H1 (cell line): ENCODE data around the gene PAWR. TPM values are rescaled to one million over a fixed set of nuclear protein-coding genes. Genes with fewer than 3 reads are reported as not detected.

Source experiments
- ASH2L ChIP-seq: fragments of 200-600, 300-600 bp; sonication (generic); IDR thresholded peaks from one replicate; pipeline ENCODE4 v1.7.1; 2017; ENCODE audit warnings: low read length
- BRCA1 ChIP-seq: IDR thresholded peaks from 2 replicates; pipeline ENCODE4 v1.6.1; 2012; ENCODE audit warnings: low read depth, low read length, improper control_type of control experiment
- CHD1 ChIP-seq: IDR thresholded peaks from 2 replicates; pipeline ENCODE4 v1.6.1; 2012; ENCODE audit warnings: low read depth, low read length, improper control_type of control experiment
- CHD2 ChIP-seq: IDR thresholded peaks from 2 replicates; pipeline ENCODE4 v1.6.1; 2012; ENCODE audit warnings: low read length, improper control_type of control experiment
- CREB1 ChIP-seq: IDR thresholded peaks from 2 replicates; pipeline ENCODE4 v1.6.1; 2012; ENCODE audit warnings: inconsistent platforms
- CTBP2 ChIP-seq: IDR thresholded peaks from 2 replicates; pipeline ENCODE4 v1.7.0; 2011; ENCODE audit warnings: borderline replicate concordance, mild to moderate bottlenecking, moderate library complexity, mixed read lengths, low read length; ENCODE audit not compliant: insufficient read depth, insufficient read length
- EGR1 ChIP-seq: IDR thresholded peaks from 2 replicates; pipeline ENCODE4 v1.6.1; 2011; ENCODE audit warnings: low read depth, low read length, borderline replicate concordance
- GABPA ChIP-seq: IDR thresholded peaks from 2 replicates; pipeline ENCODE4 v1.6.1; 2011; ENCODE audit warnings: mild to moderate bottlenecking, low read length, moderate library complexity, borderline replicate concordance; ENCODE audit not compliant: insufficient read depth
- HDAC2 ChIP-seq, 2 experiments: fragments of 300-600 bp in 1 of 2; sonication (generic) in 1 of 2; IDR thresholded peaks; 2 replicates each; pipeline ENCODE4 v1.6.1; 2011 to 2012; ENCODE audit warnings: low read depth in 2 of 2, low read length in 2 of 2, mild to moderate bottlenecking in 2 of 2, moderate library complexity in 2 of 2, borderline replicate concordance in 1 of 2, inconsistent platforms in 1 of 2
- HDAC6 ChIP-seq: IDR thresholded peaks from one replicate; pipeline ENCODE4 v1.7.1; 2012; ENCODE audit warnings: low read depth, mild to moderate bottlenecking, inconsistent platforms, low read length, moderate library complexity
- JUN ChIP-seq: IDR thresholded peaks from 2 replicates; pipeline ENCODE4 v1.6.1; 2011; ENCODE audit warnings: low read depth, mild to moderate bottlenecking, improper control_type of control experiment, low read length
- JUND ChIP-seq: IDR thresholded peaks from 2 replicates; pipeline ENCODE4 v1.6.1; 2011; ENCODE audit warnings: mild to moderate bottlenecking, improper control_type of control experiment, low read length
- KDM1A ChIP-seq: fragments of 200-600, 300-600 bp; sonication (generic); IDR thresholded peaks from 2 replicates; pipeline ENCODE4 v1.7.1; 2016; ENCODE audit warnings: mild to moderate bottlenecking, low read length, borderline replicate concordance
- KDM4A ChIP-seq: IDR thresholded peaks from one replicate; pipeline ENCODE4 v1.7.1; 2012; ENCODE audit warnings: low read depth, mild to moderate bottlenecking, moderate library complexity, low read length, inconsistent platforms; ENCODE audit not compliant: severe bottlenecking
- MAFK ChIP-seq: IDR thresholded peaks from 2 replicates; pipeline ENCODE4 v1.6.1; 2012; ENCODE audit warnings: low read depth, mild to moderate bottlenecking, improper control_type of control experiment, low read length
- NANOG ChIP-seq: IDR thresholded peaks from 2 replicates; pipeline ENCODE4 v1.6.1; 2011; ENCODE audit warnings: low read length, low read depth, mild to moderate bottlenecking, inconsistent platforms; ENCODE audit not compliant: insufficient read depth, poor library complexity, severe bottlenecking
- POLR2A ChIP-seq, 2 experiments: IDR thresholded peaks; 1 replicate in 1 of 2; 2 replicates in 1 of 2; pipeline ENCODE4 v1.6.1; 2011; ENCODE audit warnings: low read depth in 2 of 2, low read length in 2 of 2, mild to moderate bottlenecking in 2 of 2; ENCODE audit errors: control extremely low read depth in 1 of 2
- RBBP5 ChIP-seq: IDR thresholded peaks from 2 replicates; pipeline ENCODE4 v1.7.1; 2012; ENCODE audit warnings: low read depth, mild to moderate bottlenecking, inconsistent platforms, low read length, moderate library complexity, borderline replicate concordance
- RFX5 ChIP-seq: IDR thresholded peaks from 2 replicates; pipeline ENCODE4 v1.6.1; 2011; ENCODE audit warnings: low read depth, low read length, improper control_type of control experiment, borderline replicate concordance
- SAP30 ChIP-seq: fragments of 300-600 bp; sonication (generic); IDR thresholded peaks from 2 replicates; pipeline ENCODE4 v1.7.1; 2012; ENCODE audit warnings: low read length, moderate library complexity, mild to moderate bottlenecking, inconsistent platforms; ENCODE audit not compliant: insufficient read depth, insufficient replicate concordance
- SIRT6 ChIP-seq: IDR thresholded peaks from one replicate; pipeline ENCODE4 v1.7.1; 2012; ENCODE audit warnings: low read length, inconsistent platforms
- SIX5 ChIP-seq: IDR thresholded peaks from 2 replicates; pipeline ENCODE4 v1.6.1; 2011; ENCODE audit warnings: mild to moderate bottlenecking, low read depth, low read length
- SP1 ChIP-seq: IDR thresholded peaks from 2 replicates; pipeline ENCODE4 v1.6.1; 2011; ENCODE audit warnings: low read depth, low read length
- TAF1 ChIP-seq: IDR thresholded peaks from 2 replicates; pipeline ENCODE4 v1.6.1; 2011; ENCODE audit warnings: mild to moderate bottlenecking, low read depth, low read length
- polyA plus RNA-seq, 7 experiments: library from polyadenylated mRNA; depleted of rRNA in 3 of 7; stranded (reverse) in 5 of 7; unstranded in 2 of 7; fragments of >200 nt in 5 of 7; fragments of 200-250 nt in 2 of 7; gene quantifications; 1 replicate in 5 of 7; 2 replicates in 1 of 7; 4 replicates in 1 of 7; pipeline versions ENCODE4 v1.2.1 to v1.2.3, GENCODE V29; 2011 to 2013; ENCODE audit warnings: missing spikeins in 2 of 7, mixed read lengths in 2 of 7
- total RNA-seq: library from RNA; stranded (reverse); fragmentation: NEBNext Ultra II Directional; extraction: Animal tissue kit (Norgen Biotek cat#: 25700); gene quantifications from 2 replicates; pipeline ENCODE4 v1.2.1, GENCODE V29; 2021
- TF ChIP-seq, protein P1 (sequence below): IDR thresholded peaks from 2 replicates; pipeline ENCODE4 v1.6.1; 2012; ENCODE audit warnings: inconsistent platforms

PAWR gene
- total and polyA plus RNA-seq, 2 of the 8 experiments (the other 6 are each of a cell fraction or from before 2014, with no cell fraction given) = 28.3 to 327 TPM

DNA sequence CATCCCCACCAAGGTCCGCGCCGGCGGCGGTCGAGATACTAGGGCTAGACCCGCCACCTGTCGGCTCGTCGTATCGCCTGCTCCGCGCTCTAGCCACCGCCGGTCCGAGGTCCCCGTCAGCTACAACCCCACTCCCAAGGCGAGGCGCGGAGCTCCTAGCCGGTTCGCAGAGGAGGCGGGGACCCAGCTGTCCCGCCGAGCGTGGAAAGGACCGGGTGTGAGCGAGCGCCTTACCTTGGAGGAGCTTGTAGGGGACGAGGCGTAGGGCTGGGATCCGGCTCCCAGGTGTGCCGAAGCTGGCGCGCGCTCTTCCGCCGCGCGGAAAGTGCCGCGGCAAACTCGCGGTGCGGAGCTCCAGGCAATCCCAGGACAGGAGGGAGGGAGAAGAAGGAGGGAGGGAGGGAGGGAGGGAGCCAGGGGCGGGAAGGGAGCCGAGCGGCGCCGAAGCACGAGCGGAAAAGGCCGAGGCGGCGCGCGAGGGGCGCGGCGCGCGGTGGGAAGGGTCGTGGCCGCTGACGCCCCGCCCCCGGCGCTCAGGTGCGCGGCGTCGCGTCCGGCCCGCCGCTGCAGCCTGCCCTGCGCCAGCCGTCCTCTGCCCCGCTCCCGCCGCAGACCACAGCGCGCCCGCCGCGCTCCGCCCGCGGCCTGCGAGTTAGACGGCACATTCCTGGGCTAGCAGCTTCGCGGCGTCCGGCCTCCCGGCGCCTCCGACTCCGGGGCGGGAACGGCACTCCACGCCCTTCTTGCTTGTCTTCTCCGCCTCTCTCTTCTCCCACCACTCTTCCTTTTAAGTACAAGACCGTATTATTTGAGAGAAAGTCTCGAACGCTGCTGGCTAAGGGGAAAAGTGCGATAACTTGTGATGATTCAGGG is at the start of gene PAWR (continued):
- TF ChIP-seq CTBP2 = no peak
- peak; percentile 87 for TF ChIP-seq RBBP5
- no peak for TF ChIP-seq EGR1
- TF ChIP-seq TAF1 = peak; percentile 96
- TF ChIP-seq BRCA1 = no peak
- no peak for TF ChIP-seq KDM1A
- no peak for TF ChIP-seq GABPA
- TF ChIP-seq JUND = no peak
- TF ChIP-seq, protein P1, sequence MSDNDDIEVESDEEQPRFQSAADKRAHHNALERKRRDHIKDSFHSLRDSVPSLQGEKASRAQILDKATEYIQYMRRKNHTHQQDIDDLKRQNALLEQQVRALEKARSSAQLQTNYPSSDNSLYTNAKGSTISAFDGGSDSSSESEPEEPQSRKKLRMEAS = peak; percentile 59
- 0 out of 2 replicates have a peak, but pooled peaks have one; percentile 7 for TF ChIP-seq MAFK
- no peak for TF ChIP-seq SAP30
- no peak for TF ChIP-seq HDAC6
- TF ChIP-seq ASH2L = peak; percentile 33
- no peak for TF ChIP-seq JUN
- no peak for TF ChIP-seq SP1
- TF ChIP-seq HDAC2 (IDR thresholded peaks at IDR 0.05; ENCODE audit: borderline replicate concordance in 1 of 2, low read depth in 2 of 2, low read length in 2 of 2) = no peak
- TF ChIP-seq NANOG = no peak
- 0 out of 2 replicates have a peak, but pooled peaks have one; percentile 21 for TF ChIP-seq CHD1
- peak; percentile 77 for TF ChIP-seq KDM4A
- TF ChIP-seq CHD2 = no peak
- TF ChIP-seq RFX5 = no peak
- TF ChIP-seq SIRT6 = no peak
- TF ChIP-seq POLR2A (IDR thresholded peaks at IDR 0.05; ENCODE audit: control extremely low read depth in 1 of 2, low read depth in 2 of 2, low read length in 2 of 2) = peak; percentile 62 to 85
- no peak for TF ChIP-seq SIX5
- TF ChIP-seq CREB1 = no peak
